Measurements from ENCODE around the gene ANO4.

The ANO4 gene

GRCh38 chr12:100843061-100843460 lies 48.5 kb downstream of the ANO4 start:
- Histone ChIP-seq H3K4me1 (no peaks in the 10 kb centered on the region), H3K27ac (no peak overlapping the region), H3K4me3 (no peak overlapping the region), H3K36me3 (no peaks in the 10 kb centered on the region), H3K27me3 (no peaks in the 10 kb centered on the region), H3K9me3 (no peaks in the 10 kb centered on the region)
- intact Hi-C loops (cut with DNase I; ENCODE audit: low total_unique reads): no loop called here
- DNase-seq: no peak
- TF ChIP-seq CTCF (IDR thresholded peaks at IDR 0.05): no peak

GRCh38 chr12:100845095-100845494 lies 50.5 kb downstream of the ANO4 start:
- no peaks in the 10 kb centered on the region for H3K27me3 ChIP-seq
- intact Hi-C loops (cut with DNase I; ENCODE audit: low total_unique reads): no loop called here
- no peak overlapping the region for H3K4me3 ChIP-seq
- no peaks in the 10 kb centered on the region for H3K36me3 ChIP-seq
- no peaks in the 10 kb centered on the region for H3K9me3 ChIP-seq
- DNase-seq: no peak
- no peaks in the 10 kb centered on the region for H3K4me1 ChIP-seq
- TF ChIP-seq CTCF (IDR thresholded peaks at IDR 0.05): no peak
- H3K27ac ChIP-seq: no peak overlapping the region

- no peaks in the 10 kb centered on the region for H3K9me3 ChIP-seq
- no peak overlapping the region for H3K27ac ChIP-seq
- DNase-seq: no peak
- no peak overlapping the region for H3K4me3 ChIP-seq
- intact Hi-C loops (cut with DNase I; ENCODE audit: low total_unique reads): no loop called here
- H3K4me1 ChIP-seq: no peaks in the 10 kb centered on the region
- H3K27me3 ChIP-seq: no peaks in the 10 kb centered on the region
- TF ChIP-seq CTCF (IDR thresholded peaks at IDR 0.05): no peak
- H3K36me3 ChIP-seq: no peaks in the 10 kb centered on the region
These were observed 57.1 kb downstream of the ANO4 start for GRCh38 chr12:100851637-100852036.

GRCh38 chr12:100857418-100857817 lies 62.8 kb downstream of the ANO4 start:
- intact Hi-C loops (cut with DNase I; ENCODE audit: low total_unique reads): no loop called here
- DNase-seq: no peak
- no peaks in the 10 kb centered on the region for H3K4me1 ChIP-seq
- no peaks in the 10 kb centered on the region for H3K9me3 ChIP-seq
- no peak overlapping the region for H3K4me3 ChIP-seq
- H3K27ac ChIP-seq: no peak overlapping the region
- H3K36me3 ChIP-seq: no peaks in the 10 kb centered on the region
- H3K27me3 ChIP-seq: no peaks in the 10 kb centered on the region
- TF ChIP-seq CTCF (IDR thresholded peaks at IDR 0.05): no peak

GRCh38 chr12:100857971-100858370 lies 63.4 kb downstream of the ANO4 start:
- Histone ChIP-seq H3K4me3 (no peak overlapping the region), H3K9me3 (no peaks in the 10 kb centered on the region), H3K27ac (no peak overlapping the region), H3K27me3 (no peaks in the 10 kb centered on the region), H3K4me1 (no peaks in the 10 kb centered on the region), H3K36me3 (no peaks in the 10 kb centered on the region)
- intact Hi-C loops (cut with DNase I; ENCODE audit: low total_unique reads): no loop called here
- no peak for DNase-seq
- TF ChIP-seq CTCF (IDR thresholded peaks at IDR 0.05): no peak

GRCh38 chr12:100858656-100859055 lies 64.1 kb downstream of the ANO4 start:
- Histone ChIP-seq H3K4me1 (no peaks in the 10 kb centered on the region), H3K36me3 (no peaks in the 10 kb centered on the region), H3K27me3 (no peaks in the 10 kb centered on the region), H3K9me3 (no peaks in the 10 kb centered on the region), H3K4me3 (no peak overlapping the region), H3K27ac (no peak overlapping the region)
- no peak for TF ChIP-seq CTCF (IDR thresholded peaks at IDR 0.05)
- intact Hi-C loops (cut with DNase I; ENCODE audit: low total_unique reads): no loop called here
- DNase-seq: no peak

All from tibial artery (tissue), 4 donors.